Fibroblast of lung (primary cell): Measurements from ENCODE around the gene PHKG2. TPM values are rescaled to one million over a fixed set of nuclear protein-coding genes. Genes with fewer than 3 reads are reported as not detected.

Experiments
- DNase-seq, 2 donors: peaks; one replicate each; pipeline versions ENCODE4 v3.0.0 to v3.0.0-alpha.2; 2010; ENCODE audit warnings: low read depth in 2 of 2
- H2AFZ ChIP-seq: 2 replicates; pipeline ENCODE4 v1.5.1; 2012; ENCODE audit warnings: low read length, control low read depth, inconsistent platforms
- H3K27ac ChIP-seq: 2 replicates; pipeline ENCODE4 v1.5.1; 2011; ENCODE audit warnings: low read length, control low read depth; ENCODE audit not compliant: insufficient read depth
- H3K27me3 ChIP-seq: 2 replicates; pipeline ENCODE4 v1.5.1; 2011; ENCODE audit warnings: mild to moderate bottlenecking, low read length; ENCODE audit not compliant: control insufficient read depth, insufficient read depth
- H3K36me3 ChIP-seq: 2 replicates; pipeline ENCODE4 v1.5.1; 2011; ENCODE audit warnings: low read length; ENCODE audit not compliant: control insufficient read depth, insufficient read depth
- H3K4me1 ChIP-seq: 2 replicates; pipeline ENCODE4 v1.5.1; 2011; ENCODE audit warnings: low read length; ENCODE audit not compliant: control insufficient read depth, insufficient read depth; ENCODE audit errors: extremely low read depth
- H3K4me2 ChIP-seq: 2 replicates; pipeline ENCODE4 v1.5.1; 2011; ENCODE audit warnings: low read length, control low read depth; ENCODE audit not compliant: insufficient read depth; ENCODE audit errors: extremely low read depth
- H3K4me3 ChIP-seq, 4 experiments: fragments of 200-600 bp in 1 of 4; sonication (generic) in 1 of 4; replicated peaks in 1 of 4; 2 replicates each; pipeline ENCODE4 v1.5.1; 2011 to 2016; ENCODE audit warnings: low read length in 4 of 4, low read depth in 3 of 4, mild to moderate bottlenecking in 3 of 4, control low read depth in 2 of 4, inconsistent platforms in 1 of 4, mixed read lengths in 1 of 4; ENCODE audit not compliant: insufficient read depth in 1 of 4; ENCODE audit errors: control extremely low read depth in 1 of 4
- H3K79me2 ChIP-seq: 2 replicates; pipeline ENCODE4 v1.5.1; 2012; ENCODE audit warnings: mild to moderate bottlenecking, low read length, inconsistent platforms; ENCODE audit not compliant: control insufficient read depth, insufficient read depth
- H3K9ac ChIP-seq: 2 replicates; pipeline ENCODE4 v1.5.1; 2011; ENCODE audit warnings: mild to moderate bottlenecking, low read length, control low read depth; ENCODE audit not compliant: insufficient read depth
- H3K9me3 ChIP-seq: 2 replicates; pipeline ENCODE4 v1.5.1; 2012; ENCODE audit warnings: low read depth, low read length; ENCODE audit not compliant: control insufficient read depth, insufficient read depth
- H4K20me1 ChIP-seq: 2 replicates; pipeline ENCODE4 v1.5.1; 2011; ENCODE audit warnings: low read length; ENCODE audit not compliant: control insufficient read depth, insufficient read depth; ENCODE audit errors: extremely low read depth
- CTCF ChIP-seq, 2 donors: IDR thresholded peaks in 1 of 2; conservative IDR thresholded peaks in 1 of 2; 1 replicate in 1 of 2; 2 replicates in 1 of 2; pipeline ENCODE4 v1.5.1; 2011 to 2012; ENCODE audit warnings: low read length in 2 of 2, control low read depth in 1 of 2, inconsistent platforms in 1 of 2, low read depth in 1 of 2, mild to moderate bottlenecking in 1 of 2
- EZH2 ChIP-seq: IDR thresholded peaks from 2 replicates; pipeline ENCODE4 v1.5.1; 2012; ENCODE audit warnings: low read length, control low read depth, mild to moderate bottlenecking; ENCODE audit errors: missing control alignments
- polyA plus RNA-seq, 2 donors: library from polyadenylated mRNA; depleted of rRNA in 1 of 2; stranded (reverse) in 1 of 2; unstranded in 1 of 2; fragments of >200 nt; gene quantifications; 2 replicates each; pipeline ENCODE4 v1.2.1, GENCODE V29; 2011 to 2012; ENCODE audit warnings: missing spikeins in 1 of 2
- total RNA-seq: library from RNA; depleted of rRNA; stranded (reverse); fragments of >200 nt; gene quantifications from 2 replicates; pipeline ENCODE4 v1.2.1, GENCODE V29; 2014

PHKG2 gene
- total and polyA plus RNA-seq, 2 donors (not counting 1 experiment from before 2014, with no cell fraction given) = 15.4 to 19.4 TPM

GRCh38 chr16:30771726-30772125 lies 23.5 kb downstream of the PHKG2 start:
- no peaks in the 10 kb centered on the region for H3K79me2 ChIP-seq
- H3K27me3 ChIP-seq = no peaks in the 10 kb centered on the region
- TF ChIP-seq CTCF (conservative IDR thresholded peaks at IDR 0.05 in 1 of 2, IDR thresholded peaks at IDR 0.05 in 1 of 2; ENCODE audit: low read depth in 1 of 2, low read length in 2 of 2) = no peak
- no peak for TF ChIP-seq EZH2
- DNase-seq = no peak
- no peaks in the 10 kb centered on the region for H3K9me3 ChIP-seq
- H3K36me3 ChIP-seq = peaks cover 38% of the 10 kb centered on the region
- H3K9ac ChIP-seq = no peak overlapping the region
- H3K4me3 ChIP-seq = no peak overlapping the region
- no peaks in the 10 kb centered on the region for H4K20me1 ChIP-seq
- no peak overlapping the region for H3K27ac ChIP-seq
- no peak overlapping the region for H3K4me2 ChIP-seq
- peaks cover 4% of the 10 kb centered on the region for H3K4me1 ChIP-seq
- H2AFZ ChIP-seq = no peak overlapping the region

GRCh38 chr16:30773826-30774225 lies 25.6 kb downstream of the PHKG2 start:
- Histone ChIP-seq H3K9ac (no peak overlapping the region), H3K79me2 (no peaks in the 10 kb centered on the region), H3K36me3 (peaks cover 29% of the 10 kb centered on the region), H3K4me3 (no peak overlapping the region), H2AFZ (no peak overlapping the region), H3K9me3 (no peaks in the 10 kb centered on the region), H3K27ac (no peak overlapping the region), H3K4me2 (no peak overlapping the region), H3K4me1 (peaks cover 11% of the 10 kb centered on the region), H3K27me3 (no peaks in the 10 kb centered on the region), H4K20me1 (no peaks in the 10 kb centered on the region)
- TF ChIP-seq CTCF (conservative IDR thresholded peaks at IDR 0.05 in 1 of 2, IDR thresholded peaks at IDR 0.05 in 1 of 2; ENCODE audit: low read depth in 1 of 2, low read length in 2 of 2) = no peak
- DNase-seq = no peak

- no peaks in the 10 kb centered on the region for H4K20me1 ChIP-seq
- no peak overlapping the region for H3K9ac ChIP-seq
- no peak overlapping the region for H2AFZ ChIP-seq
Observed at GRCh38 chr16:30774367-30775130, 26.3 kb downstream of the PHKG2 start.

More at GRCh38 chr16:30774367-30775130, 26.3 kb downstream of the PHKG2 start:
- Histone ChIP-seq H3K27me3 (no peaks in the 10 kb centered on the region), H3K79me2 (no peaks in the 10 kb centered on the region), H3K4me3 (peak overlapping the region in 3 of 4 experiments; percentile 46 to 78 (median 64)), H3K9me3 (no peaks in the 10 kb centered on the region), H3K36me3 (peaks cover 23% of the 10 kb centered on the region), H3K27ac (peak overlapping the region; percentile 77), H3K4me1 (peaks cover 12% of the 10 kb centered on the region), H3K4me2 (peak overlapping the region; percentile 93)
- TF ChIP-seq CTCF (conservative IDR thresholded peaks at IDR 0.05 in 1 of 2, IDR thresholded peaks at IDR 0.05 in 1 of 2; ENCODE audit: low read depth in 1 of 2, low read length in 2 of 2) = no peak
- no peak for TF ChIP-seq EZH2
- no peak for DNase-seq
